Neural progenitor cell (in vitro differentiated cells): Measurements from ENCODE around the gene SLC6A3.

Experiments used
- CTCF ChIP-seq: fragments of 200-600 bp; sonication (generic); IDR thresholded peaks from 2 replicates; pipeline ENCODE4 v1.5.1; 2017; ENCODE audit warnings: antibody characterized with exemption, mild to moderate bottlenecking
- EZH2 ChIP-seq: fragments of 200-600 bp; sonication (generic); IDR thresholded peaks from 2 replicates; pipeline ENCODE4 v1.6.1; 2017; ENCODE audit warnings: antibody characterized with exemption, mild to moderate bottlenecking, moderate library complexity

GRCh38 chr5:1460054-1460682 lies 14.9 kb upstream of the SLC6A3 start:
- TF ChIP-seq EZH2 (no peak), CTCF (no peak)
